NT2/D1 (cell line): ENCODE results near the gene FOXRED1.

Experiments
- YY1 ChIP-seq: IDR thresholded peaks from 2 replicates; pipeline ENCODE4 v1.6.1; 2011; ENCODE audit not compliant: insufficient read length, insufficient read depth
- ZNF274 ChIP-seq: IDR thresholded peaks from 2 replicates; pipeline ENCODE4 v1.6.1; 2011; ENCODE audit warnings: mild to moderate bottlenecking, low read depth, low read length

GRCh38 chr11:126246636-126247035 lies 22.3 kb upstream of the FOXRED1 start:
- TF ChIP-seq ZNF274 (no peak), YY1 (no peak)
